DMS79 treated with DMSO at 0.1 percent for 48 hours (cell line): ENCODE data around the gene PLIN1.
A peak's percentile ranks its signal among the peaks of the same experiment; 100 is the strongest.

Experiments
- DNase-seq: peaks from one replicate; lab custom pipeline; 2025; lab: John Stamatoyannopoulos, UW

Gene PLIN1

DNA sequence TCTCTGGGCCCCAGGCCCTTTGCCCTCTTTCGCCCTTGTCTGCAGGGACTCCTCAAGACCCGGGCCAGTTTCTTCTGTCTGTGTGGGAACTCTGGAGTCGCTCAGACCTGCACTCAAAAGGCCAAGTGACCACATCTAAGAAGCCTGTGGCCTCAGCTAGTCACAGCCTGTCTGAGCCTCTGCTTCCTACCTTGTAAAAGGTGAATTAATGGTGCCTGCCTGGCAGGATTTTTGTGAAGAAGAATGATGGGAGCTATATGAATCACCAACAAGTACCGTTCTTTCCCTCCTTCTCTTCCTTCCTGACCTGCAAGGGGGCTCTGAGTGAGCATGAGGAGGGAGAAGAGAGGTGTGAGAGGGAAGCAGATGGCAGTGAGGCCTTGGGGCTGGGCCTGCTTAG is 7.5 kb downstream of the PLIN1 start:
- no peak for DNase-seq

DNA sequence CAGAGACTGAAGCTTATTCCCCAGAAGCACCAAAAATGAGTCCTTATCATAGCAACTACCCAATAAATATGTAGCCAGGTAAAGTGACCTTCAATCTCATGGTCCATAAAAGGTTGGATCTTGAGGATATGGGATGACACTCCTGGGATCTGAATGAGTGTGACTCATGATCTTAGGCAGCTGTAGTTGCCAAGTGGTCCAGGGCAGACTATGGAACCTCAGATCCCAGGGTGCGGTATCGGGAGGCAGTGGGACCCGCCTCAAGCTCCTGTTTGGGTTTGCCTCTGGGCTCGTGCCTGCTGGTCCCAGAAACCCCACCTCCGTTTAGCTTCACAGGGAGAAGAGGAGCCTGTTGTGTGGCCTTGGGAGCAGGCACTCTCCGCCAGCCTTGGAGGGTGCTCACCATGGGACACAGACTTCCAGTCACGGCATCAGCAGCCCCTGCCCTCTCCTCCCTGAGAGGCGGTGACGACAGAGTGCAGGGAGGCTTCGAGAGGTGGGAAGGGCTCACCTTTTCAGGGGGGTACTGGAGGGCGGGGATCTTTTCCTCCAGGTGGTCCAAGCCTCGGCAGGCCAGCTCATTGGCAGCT is 8.1 kb downstream of the PLIN1 start:
- DNase-seq = no peak

DNA sequence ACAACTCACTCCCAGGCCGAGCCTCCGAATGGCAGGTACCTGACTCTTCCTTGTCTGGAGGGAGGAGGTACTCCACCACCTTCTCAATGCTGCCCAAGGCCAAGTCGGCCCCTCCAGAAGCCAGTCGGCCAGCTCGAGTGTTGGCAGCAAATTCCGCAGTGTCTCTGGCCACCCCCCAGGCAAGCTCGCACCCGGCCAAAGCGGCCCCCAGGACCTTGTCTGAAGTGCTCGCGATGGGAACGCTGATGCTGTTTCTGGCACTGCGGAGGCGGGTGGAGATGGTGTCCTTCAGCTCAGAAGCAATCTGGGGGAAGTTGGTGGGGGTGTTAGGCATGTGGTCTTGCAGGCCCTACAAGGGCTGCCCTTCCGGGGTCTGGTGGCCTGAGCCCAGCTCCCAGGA is 9.2 kb downstream of the PLIN1 start:
- DNase-seq = no peak

DNA sequence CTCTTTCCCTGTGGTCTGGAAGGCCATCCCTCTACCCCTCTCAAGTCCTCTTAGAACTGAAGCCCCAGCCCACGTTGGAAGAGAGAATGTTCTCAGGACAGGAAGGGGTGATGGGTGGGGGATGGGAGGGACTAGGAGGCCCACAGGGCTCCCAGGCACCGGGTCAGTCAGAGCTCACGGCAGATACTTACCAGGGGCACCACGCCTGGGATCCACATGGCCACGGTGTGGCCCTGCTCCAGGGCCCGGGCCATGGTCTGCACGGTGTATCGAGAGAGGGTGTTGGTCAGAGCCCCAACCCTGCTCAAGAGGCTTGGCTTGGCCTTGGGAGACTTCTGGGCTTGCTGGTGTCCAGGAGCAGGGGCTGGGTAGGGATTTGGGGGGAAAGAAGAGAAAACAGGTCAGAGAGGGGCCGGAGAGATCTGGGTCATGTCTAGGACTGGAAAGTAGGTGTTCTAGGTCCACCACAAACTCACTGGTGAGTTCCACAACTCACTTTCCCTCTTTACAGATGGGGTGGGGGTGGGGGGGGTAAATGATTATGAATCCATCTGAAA is 9.8 kb downstream of the PLIN1 start:
- DNase-seq = no peak

DNA sequence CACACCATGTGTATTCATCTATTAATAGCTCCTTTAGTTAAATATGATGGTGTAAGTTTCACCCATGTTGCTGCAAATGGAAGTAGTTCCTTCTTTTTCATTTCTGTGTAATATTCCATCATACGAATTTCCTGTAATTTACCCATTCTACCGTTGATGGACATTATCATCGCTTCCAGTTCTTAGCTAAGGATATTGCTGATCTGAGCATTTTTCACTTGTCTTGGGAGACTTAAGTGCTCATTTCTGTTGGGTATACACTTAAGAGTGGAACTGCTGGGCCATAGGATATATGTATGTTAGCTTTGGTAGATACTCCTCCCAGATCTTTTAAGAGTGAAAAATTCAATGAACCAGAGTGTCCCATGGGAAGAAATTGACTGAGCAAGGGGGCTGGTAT is 11.0 kb downstream of the PLIN1 start:
- no peak for DNase-seq

DNA sequence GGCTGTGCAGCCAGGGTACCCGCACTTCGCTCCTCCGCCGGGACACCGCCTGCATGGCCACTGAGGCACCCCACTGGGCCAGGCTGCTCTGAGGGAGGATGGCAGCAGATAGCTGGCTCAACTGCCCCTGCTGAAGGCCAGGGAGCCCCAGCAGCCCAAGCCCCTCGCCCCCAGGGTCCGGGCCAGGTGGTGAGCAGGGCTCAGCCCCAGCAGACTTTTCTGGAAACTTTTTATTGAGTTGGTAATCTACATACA is 11.5 kb downstream of the PLIN1 start:
- no peak for DNase-seq

DNA sequence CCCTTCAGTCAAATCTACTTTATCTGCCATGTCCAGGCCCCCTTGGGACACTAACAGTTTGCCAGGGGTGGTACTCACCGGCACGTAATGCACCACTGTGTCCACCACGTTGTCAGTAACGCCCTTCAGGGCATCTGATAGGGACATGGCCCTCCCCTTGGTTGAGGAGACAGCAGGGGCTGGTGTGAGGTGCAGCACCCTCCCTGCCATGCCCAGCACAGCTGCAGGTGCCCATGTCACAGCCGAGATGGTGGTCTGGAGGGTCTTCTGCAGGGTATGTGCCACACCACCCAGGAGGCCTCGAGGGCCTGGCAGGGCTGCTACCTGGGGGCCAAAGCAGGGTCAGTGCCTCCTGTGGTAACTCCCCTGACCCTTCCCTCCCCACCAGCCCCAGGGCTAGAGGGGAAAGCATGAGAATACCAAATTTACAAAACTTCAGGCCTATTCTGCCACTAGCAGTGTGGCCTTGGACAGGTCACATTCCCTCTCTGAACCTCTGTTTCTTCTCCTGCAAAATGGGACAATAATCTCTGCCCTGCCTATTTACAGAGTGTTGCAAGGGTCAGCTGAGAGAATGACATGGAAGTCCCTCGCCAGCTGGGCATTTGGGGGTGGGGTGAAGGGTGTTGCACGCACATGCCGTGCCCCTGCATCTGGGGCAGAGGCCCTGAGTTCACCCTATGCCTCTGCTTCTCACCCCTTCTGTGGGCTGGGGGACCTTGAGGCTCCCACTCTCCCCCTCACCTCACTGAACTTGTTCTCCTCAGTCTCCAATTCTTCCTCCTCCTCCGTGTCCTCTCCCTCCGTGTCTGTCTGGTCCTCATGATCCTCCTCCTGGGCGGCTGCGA is 12.1 kb downstream of the PLIN1 start:
- DNase-seq = no peak

DNA sequence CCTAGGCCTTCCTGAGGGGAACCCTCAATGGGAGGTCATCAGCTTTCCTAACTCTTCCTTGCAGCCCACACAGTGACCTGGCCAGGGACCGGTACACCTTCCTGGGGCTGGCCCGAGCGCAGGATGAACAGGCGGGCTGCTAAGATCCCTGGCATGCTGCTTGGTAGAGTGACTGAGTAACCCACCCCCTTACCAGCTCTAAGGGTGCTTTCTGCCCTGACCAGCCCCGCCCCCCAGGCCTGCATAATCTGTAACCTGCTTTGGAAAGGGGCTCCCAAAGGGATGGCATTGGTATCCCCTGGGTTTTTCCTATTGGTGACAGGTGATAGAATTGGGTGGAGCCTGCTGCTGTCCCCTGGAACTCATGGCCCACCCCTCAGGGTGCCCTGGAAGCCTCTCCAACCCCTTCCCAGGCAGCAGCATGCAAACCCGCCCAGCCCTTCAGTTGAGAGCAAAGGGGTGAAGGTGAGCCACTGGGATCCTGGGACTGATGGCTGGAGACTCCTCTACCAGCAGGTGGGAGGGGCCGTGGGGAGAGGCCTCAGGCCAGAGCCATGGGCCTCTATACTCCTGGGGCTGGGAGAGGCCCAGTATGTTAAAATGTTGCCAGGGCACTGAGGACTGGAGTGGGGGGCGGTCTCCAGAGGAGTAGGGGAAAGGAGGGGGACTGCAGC is 12.8 kb downstream of the PLIN1 start:
- DNase-seq = no peak

DNA sequence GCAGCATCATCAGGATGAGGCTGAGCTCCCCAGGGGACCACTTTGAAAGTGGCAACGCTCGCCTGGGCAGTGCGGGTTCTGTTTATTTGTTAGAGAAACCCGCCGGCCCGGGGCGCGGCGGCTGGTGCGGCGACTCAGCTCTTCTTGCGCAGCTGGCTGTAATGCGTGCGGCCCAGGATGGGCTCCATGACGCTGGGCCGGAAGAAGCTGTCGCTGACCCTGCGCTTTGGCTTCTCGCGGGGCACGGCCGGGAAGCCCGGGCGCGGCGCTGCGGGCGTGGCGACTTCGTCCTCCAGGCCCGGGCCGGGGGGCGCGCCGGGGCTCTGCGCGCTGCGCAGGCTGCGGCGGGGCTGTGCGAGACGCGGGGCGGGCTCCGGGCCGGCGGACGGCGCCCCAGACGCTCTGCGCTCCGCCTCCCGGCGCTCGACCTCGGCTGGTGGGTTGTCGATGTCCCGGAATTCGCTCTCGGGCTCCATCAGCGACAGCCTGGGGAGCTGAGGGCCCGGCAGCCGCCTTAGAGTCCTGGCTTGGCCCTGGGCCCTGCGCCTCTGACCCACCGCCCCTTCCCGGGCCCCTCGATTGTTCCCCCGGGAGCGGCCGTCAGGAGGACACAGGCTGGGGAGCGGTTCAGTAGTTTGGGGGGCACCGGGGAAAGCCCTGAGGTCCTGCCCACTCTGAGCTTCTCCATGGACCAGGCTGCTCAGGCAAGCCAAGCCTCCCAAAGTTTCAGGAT is 13.6 kb downstream of the PLIN1 start:
- DNase-seq = no peak

DNA sequence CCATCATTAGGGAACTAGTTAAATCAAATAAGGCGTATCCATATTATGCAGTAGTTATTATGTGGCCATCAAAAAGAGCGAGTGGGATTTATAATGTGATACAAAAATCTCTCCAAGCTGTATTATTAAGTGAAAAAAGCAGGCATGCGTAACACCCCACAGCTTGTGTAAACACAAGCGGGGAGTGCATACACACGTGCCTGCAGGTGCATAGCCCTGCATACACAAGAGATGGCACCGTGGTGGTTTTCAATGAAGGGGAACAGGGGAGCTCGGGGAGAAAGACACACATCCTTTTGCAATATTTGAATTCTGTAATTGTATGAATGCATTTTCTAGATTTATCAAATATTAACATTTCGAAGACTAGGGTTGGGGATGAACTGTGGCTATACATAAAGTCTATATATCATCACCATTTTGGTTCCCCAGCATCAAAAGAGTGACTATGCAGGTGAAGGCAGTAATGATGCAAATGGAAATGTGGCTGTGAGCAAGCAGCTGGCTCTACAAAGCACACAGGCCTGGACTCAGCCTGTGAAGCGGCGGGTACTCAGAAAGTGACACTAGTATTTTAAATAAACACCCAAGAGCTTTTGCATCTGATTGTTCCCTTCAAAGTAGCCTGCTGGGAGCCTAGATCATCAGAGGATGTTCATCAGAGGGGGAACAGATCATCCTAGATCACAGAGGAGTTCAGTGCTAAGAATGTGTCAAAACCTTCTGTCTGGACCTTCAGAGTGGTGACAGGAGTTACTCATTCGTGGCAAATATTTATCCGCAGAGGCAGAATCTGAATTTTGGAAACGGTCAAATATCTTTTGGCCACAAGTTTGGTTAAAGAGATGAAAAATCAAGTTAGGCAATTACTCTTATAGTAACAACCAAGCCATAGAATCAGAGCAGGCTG is 14.5 kb downstream of the PLIN1 start:
- peak; percentile 32 for DNase-seq

DNA sequence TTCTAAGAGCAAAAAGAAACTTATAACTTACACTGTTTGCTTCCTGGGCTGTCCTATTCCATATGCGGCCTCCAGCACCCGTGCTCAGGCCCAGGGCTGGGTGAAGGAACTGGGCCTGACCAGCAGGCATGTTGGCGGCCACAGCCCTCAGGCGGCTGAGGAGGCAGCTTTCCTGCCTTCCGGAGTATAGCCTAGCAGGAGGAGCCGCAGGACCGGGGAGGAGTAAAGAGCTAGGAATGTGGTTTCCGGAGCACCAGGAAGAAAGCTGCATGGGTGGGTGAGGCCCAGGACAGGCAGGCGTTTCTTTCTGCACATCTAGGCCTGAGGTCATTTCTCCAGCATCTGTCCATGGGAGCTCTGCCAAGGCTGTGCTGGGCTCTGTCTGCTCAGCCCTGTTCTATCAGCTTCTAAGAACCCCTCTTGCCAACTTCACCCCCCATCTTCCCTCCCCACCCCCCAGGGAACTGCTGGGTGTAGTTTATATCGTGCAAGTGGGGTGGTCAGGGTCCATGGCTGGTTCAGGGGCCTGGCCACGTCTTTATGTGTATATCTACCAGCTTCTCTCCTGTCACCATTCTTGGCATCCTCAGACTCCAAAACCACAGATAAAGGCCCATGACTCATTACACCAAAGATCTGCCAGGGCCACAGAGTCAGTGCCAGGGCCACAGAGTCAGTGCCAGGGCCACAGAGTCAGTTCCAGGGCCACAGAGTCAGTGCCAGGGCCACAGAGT is 16.1 kb downstream of the PLIN1 start:
- DNase-seq = no peak

DNA sequence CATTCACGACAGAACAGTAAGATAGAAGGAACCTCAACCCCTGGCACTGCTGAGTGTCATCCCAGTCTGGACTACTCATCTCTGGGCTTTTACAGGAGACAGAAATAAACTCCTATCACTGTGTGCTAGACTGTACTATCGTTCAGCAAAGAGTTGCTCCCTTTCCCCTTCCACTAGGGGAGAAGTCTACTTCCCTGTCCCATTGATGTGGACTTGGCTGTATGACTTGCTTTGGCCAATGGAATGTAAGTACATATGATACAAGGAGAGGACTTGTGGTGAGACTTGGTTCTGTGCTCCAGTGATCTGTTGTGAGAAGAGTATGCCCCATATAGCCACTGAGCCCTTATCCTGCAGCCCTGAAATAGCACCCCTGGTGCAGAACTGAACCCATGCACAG is 18.6 kb downstream of the PLIN1 start:
- DNase-seq = no peak

DNA sequence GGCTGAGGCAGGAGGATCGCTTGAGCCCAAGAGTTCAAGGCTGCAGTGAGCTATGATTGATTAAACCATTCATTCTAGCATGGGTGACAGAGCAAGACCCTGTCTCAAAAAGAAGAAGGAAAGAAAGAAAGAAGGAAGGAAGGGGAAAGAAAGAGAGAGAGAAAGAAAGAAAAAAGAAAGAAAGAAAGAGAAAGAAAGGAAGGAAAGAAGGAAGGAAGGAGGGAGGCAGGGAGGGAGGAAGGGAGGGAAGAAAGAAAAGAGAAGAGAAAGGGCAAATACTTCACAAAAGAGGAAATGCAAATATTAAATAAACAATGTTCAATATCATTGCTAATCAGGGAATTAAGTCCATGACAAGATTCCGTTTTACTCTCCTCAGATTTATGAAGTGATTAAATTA is 19.9 kb downstream of the PLIN1 start:
- no peak for DNase-seq

DNA sequence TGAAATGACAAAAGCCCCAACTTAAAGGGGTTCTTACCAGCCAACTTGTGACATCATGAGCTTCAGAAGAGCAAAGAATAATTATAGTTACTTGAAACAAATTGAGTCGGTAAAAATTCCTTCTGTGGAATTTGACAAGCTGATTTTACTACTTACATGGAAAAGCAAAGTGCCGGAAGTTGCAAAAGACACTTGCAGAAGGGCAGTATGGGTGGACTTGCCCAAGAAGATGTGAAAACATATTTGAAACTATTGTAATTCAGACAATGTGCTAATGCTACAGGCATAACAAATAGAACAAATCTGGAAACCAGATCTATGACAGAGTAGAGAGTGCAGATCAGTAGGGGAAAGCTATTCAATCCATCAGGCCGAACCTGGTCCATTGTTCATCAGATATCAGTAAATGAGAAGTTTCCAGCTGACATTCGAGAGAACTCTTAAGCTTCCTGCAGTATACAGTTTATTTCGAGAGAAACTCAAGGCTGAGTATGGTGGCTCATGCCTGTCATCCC is 21.4 kb downstream of the PLIN1 start:
- no peak for DNase-seq

DNA sequence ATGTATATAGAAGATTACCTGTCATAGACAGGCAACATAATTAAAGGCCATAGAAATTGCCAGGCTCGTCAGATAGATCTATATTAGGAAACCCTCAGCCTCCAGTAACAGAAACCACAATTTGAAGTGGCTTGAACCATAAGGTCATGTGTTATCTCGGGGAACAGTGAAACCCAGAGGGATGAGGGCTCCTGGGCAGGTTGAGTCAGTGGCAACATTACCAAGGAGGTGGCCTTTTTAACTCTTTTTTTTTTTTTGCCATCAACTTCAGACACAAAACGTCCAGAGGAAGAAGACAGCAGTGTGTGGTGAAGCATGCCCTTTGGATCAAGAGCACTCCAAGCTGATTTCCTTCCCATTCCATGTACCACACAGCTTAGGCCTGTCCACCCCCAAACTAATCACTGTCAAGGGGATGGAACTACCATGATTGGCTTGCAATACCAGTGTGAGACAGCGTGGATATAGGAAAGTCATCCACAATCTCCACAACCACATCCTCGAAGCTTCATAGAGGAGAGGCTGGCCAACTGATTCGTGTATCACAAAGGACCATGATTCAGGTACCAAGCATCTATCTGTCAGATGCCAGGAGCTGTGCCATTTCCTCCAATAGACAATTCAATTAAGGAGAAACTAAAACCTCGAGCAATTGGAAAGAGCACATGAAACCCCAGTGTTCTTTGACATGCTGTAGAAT is 22.9 kb downstream of the PLIN1 start:
- DNase-seq = no peak

DNA sequence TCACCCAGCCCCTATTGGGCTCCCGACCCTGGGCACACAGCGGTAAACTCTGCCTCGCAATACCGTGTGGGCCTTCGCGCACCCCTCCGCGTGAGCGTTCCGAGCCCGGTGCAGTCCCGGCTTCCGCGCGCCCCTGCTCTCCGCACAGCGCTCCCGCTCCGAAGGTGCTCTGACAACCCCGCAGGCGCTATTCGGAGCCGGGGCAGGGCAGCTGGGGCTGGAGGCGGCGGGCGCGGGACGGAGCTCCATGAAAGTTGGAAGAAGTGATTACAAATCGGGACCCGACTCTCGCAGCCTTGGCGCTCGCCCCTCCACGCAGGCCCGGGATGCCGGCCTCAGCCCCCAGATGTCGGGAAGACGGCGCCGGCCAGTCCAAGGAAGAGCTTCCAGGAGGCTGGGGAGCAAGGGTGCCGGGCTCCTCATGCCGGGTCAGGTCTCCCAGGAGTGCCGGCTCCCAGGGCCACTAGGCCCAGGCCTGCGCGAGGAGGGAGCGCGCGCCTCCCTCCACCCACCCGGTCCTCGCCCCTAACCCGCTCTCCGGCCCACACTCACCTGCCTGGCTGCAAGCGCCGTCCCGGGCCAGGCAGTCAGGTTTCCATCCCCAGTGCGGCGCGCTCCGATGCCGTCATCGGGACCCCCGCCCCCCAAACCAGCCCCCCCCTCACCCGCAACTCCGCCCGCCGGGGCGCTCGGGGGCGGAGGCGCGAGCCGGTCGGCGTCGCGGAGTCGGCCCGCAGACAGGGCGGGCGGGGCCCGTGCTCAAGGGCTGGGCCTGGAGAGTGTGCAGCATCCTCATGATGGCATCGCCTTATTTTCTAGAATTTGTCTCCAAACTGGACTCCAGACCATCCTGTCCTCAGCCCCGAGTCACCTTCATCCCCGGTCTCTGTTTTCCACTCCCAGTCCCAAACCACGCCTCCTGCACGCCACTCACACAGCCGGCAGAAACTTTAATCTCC is 24.0 kb downstream of the PLIN1 start, which contains the start of gene KIF7:
Gene KIF7, minus strand, starts transcription at position 621 of the 959 bp plus-strand sequence. CDS start 2,537 bp downstream, outside the sequence.
- DNase-seq = no peak

DNA sequence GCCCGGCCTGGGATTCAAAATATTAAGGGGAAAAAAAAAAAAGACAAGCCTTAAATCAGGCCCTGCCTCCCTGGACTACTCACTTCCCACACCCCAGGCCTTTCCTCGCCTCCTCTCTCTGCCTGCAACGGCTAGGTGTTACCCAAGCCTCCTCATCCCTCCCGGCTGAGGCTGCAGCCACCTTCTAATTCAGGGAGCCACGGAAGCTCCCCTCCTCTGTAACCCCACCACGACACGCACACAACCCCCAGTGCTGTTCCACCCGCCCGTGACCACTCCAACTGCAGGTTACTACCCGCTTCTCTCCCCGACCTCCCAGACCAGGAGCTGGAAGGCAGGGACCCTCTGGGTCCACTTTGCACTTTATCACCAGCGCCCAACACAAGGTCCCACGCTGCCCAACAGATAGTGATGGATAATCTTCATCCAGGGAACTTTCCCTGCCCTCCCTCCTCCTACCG is 24.8 kb downstream of the PLIN1 start:
- DNase-seq = no peak

DNA sequence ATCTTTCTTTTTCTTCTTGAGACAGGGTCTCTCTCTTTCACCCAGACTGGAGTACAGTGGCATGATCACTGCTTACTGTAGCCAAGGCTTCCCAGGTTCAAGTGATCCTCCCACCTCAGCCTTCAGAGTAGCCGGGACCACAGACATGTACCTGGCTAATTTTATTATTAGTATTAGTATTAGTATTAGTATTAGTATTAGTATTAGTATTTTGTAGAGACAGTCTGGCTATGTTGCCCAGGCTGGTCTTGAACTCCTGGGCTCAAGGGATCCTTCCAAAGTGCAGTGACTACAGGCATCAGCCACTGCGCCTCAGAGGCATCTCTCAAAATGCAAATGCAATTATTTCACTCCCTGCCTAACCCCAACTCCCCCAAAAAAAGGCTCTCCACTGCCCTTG is 25.6 kb downstream of the PLIN1 start:
- DNase-seq = no peak

DNA sequence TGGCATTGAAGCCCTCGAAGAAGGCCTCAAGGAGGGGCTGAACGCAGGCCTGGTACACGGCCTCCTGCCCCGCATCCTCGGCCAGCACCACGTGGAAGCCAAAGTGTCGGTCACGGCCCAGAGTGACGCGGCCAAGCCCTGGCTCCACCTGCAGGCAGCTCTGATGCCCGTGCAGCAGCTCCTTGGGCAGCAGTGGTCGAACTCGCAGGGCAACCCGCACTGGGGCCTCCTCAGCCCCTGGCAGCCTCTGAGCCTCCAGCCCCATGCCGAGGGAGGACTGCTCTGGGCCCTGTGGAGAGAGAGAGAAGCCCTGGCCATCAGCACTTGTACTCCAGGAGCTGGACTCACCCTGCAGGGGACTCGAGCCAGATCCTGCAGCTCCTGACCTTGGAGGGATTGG is 26.5 kb downstream of the PLIN1 start:
- DNase-seq = no peak
